H1 (cell line): ENCODE data around the gene CACNA1B. TPM values are rescaled to one million over a fixed set of nuclear protein-coding genes. Genes with fewer than 3 reads are reported as not detected.

ENCODE experiments used
- CTCF ChIA-PET: fragments of 300-600 bp; sonication (Branson Sonifier 250); formaldehyde crosslinking; loops from one replicate; lab custom pipeline; 2021; ENCODE audit not compliant: partially characterized antibody; lab: Charles Lee
- POLR2A ChIA-PET: fragments of 300-600 bp; sonication (Branson Sonifier 250); formaldehyde crosslinking; loops from one replicate; lab custom pipeline; 2021; ENCODE audit warnings: inconsistent platforms; ENCODE audit not compliant: partially characterized antibody; lab: Charles Lee
- DNase-seq, 2 experiments: peaks; one replicate each; pipeline versions ENCODE4 v3.0.0 to v3.0.0-alpha.2; 2010 to 2022; ENCODE audit warnings: low spot score in 2 of 2, low read depth in 1 of 2, mixed read lengths in 1 of 2
- FAIRE-seq: peaks from 2 replicates; lab custom pipeline; 2011; peaks lifted over from hg19 to GRCh38; lab: Jason Lieb, UNC
- H2AFZ ChIP-seq: 2 replicates; pipeline ENCODE4 v1.8.1; 2012; ENCODE audit warnings: low read length, inconsistent platforms
- H2AK5ac ChIP-seq: 2 replicates; pipeline ENCODE4 v1.6.1; 2013; ENCODE audit warnings: low read depth, low read length
- H2BK120ac ChIP-seq: replicated peaks from 2 replicates; pipeline ENCODE3; 2013; ENCODE audit warnings: low read depth, low read length, inconsistent platforms
- H2BK12ac ChIP-seq: 2 replicates; pipeline ENCODE4 v1.6.1; 2013; ENCODE audit warnings: low read depth, low read length
- H2BK15ac ChIP-seq: 2 replicates; pipeline ENCODE4 v1.6.1; 2013; ENCODE audit warnings: low read length
- H2BK20ac ChIP-seq: 2 replicates; pipeline ENCODE4 v1.6.1; 2013; ENCODE audit warnings: low read length
- H2BK5ac ChIP-seq: 2 replicates; pipeline ENCODE4 v1.6.1; 2013; ENCODE audit warnings: low read depth, low read length
- H3K14ac ChIP-seq: 2 replicates; pipeline ENCODE4 v1.6.1; 2013; ENCODE audit warnings: inconsistent platforms; ENCODE audit not compliant: insufficient read length
- H3K18ac ChIP-seq: 2 replicates; pipeline ENCODE4 v1.6.1; 2013; ENCODE audit warnings: low read length; ENCODE audit errors: extremely low read depth
- H3K23ac ChIP-seq: 2 replicates; pipeline ENCODE4 v1.6.1; 2013; ENCODE audit warnings: inconsistent platforms; ENCODE audit not compliant: insufficient read length
- H3K23me2 ChIP-seq: 2 replicates; pipeline ENCODE4 v1.6.1; 2013; ENCODE audit warnings: low read depth, low read length
- H3K27ac ChIP-seq: 2 replicates; pipeline ENCODE4 v1.6.1; 2011; ENCODE audit warnings: low read depth, low read length, inconsistent platforms
- H3K27me3 ChIP-seq, 4 experiments: replicated peaks in 1 of 4; 1 replicate in 1 of 4; 2 replicates in 3 of 4; pipeline versions ENCODE4 v1.6.1 to v1.8.1; 2011 to 2013; ENCODE audit warnings: low read length in 3 of 4, mild to moderate bottlenecking in 3 of 4, inconsistent platforms in 2 of 4, mixed read lengths in 2 of 4, moderate library complexity in 1 of 4; ENCODE audit not compliant: control insufficient read depth in 3 of 4, insufficient read depth in 3 of 4; ENCODE audit errors: extremely low read depth in 1 of 4
- H3K36me3 ChIP-seq, 4 experiments: 2 replicates each; pipeline versions ENCODE4 v1.6.1 to v1.8.1; 2011 to 2013; ENCODE audit warnings: mild to moderate bottlenecking in 4 of 4, low read length in 3 of 4, moderate library complexity in 2 of 4, control low read depth in 1 of 4, inconsistent platforms in 1 of 4; ENCODE audit not compliant: insufficient read depth in 4 of 4, control insufficient read depth in 2 of 4
- H3K4ac ChIP-seq: replicated peaks from 2 replicates; pipeline ENCODE3; 2013; ENCODE audit warnings: low read length, low read depth, mixed read lengths, inconsistent platforms; ENCODE audit not compliant: insufficient read length
- H3K4me1 ChIP-seq, 4 experiments: replicated peaks in 1 of 4; 1 replicate in 1 of 4; 2 replicates in 3 of 4; pipeline versions ENCODE4 v1.6.1 to v1.8.1; 2011 to 2013; ENCODE audit warnings: low read length in 3 of 4, inconsistent platforms in 2 of 4, mixed read lengths in 1 of 4; ENCODE audit not compliant: insufficient read depth in 4 of 4, control insufficient read depth in 3 of 4
- H3K4me2 ChIP-seq, 2 experiments: 2 replicates each; pipeline versions ENCODE4 v1.6.1 to v1.8.1; 2011 to 2013; ENCODE audit warnings: low read depth in 2 of 2, low read length in 2 of 2, control low read depth in 1 of 2, inconsistent platforms in 1 of 2, mild to moderate bottlenecking in 1 of 2; ENCODE audit not compliant: insufficient read depth in 1 of 2
- H3K4me3 ChIP-seq, 4 experiments: fragments of 200-600, 300-600 bp in 1 of 4; sonication (generic), shearing (Covaris generic), sonication (Bioruptor Twin) in 1 of 4; 2 replicates each; pipeline versions ENCODE4 v1.5.1 to v1.8.1; 2011 to 2016; ENCODE audit warnings: low read length in 4 of 4, low read depth in 3 of 4, control low read depth in 2 of 4, inconsistent platforms in 2 of 4, mild to moderate bottlenecking in 2 of 4, mixed read lengths in 1 of 4, moderate library complexity in 1 of 4; ENCODE audit not compliant: insufficient read depth in 2 of 4; ENCODE audit errors: extremely low read depth in 1 of 4
- H3K56ac ChIP-seq: replicated peaks from 2 replicates; pipeline ENCODE3; 2013; ENCODE audit warnings: low read depth, mild to moderate bottlenecking, mixed read lengths, low read length, inconsistent platforms; ENCODE audit not compliant: insufficient read length
- H3K79me1 ChIP-seq: 2 replicates; pipeline ENCODE4 v1.6.1; 2013; ENCODE audit warnings: low read depth, low read length, control low read depth
- H3K79me2 ChIP-seq, 2 experiments: 2 replicates each; pipeline versions ENCODE4 v1.6.1 to v1.8.1; 2012 to 2013; ENCODE audit warnings: low read length in 2 of 2, mild to moderate bottlenecking in 2 of 2, inconsistent platforms in 1 of 2; ENCODE audit not compliant: insufficient read depth in 2 of 2, control insufficient read depth in 1 of 2
- H3K9ac ChIP-seq, 4 experiments: replicated peaks in 1 of 4; 1 replicate in 1 of 4; 2 replicates in 3 of 4; pipeline versions ENCODE4 v1.6.1 to v1.8.1; 2011 to 2013; ENCODE audit warnings: low read depth in 3 of 4, low read length in 3 of 4, control low read depth in 2 of 4, mild to moderate bottlenecking in 2 of 4, moderate library complexity in 2 of 4, inconsistent platforms in 1 of 4; ENCODE audit errors: extremely low read depth in 1 of 4
- H3K9me3 ChIP-seq, 2 experiments: 2 replicates each; pipeline versions ENCODE4 v1.6.1 to v1.8.1; 2012 to 2013; ENCODE audit warnings: mild to moderate bottlenecking in 2 of 2, moderate library complexity in 2 of 2, control low read depth in 1 of 2, inconsistent platforms in 1 of 2, low read depth in 1 of 2, low read length in 1 of 2, mixed read lengths in 1 of 2; ENCODE audit not compliant: insufficient read depth in 2 of 2
- H4K20me1 ChIP-seq, 2 experiments: replicated peaks in 1 of 2; 2 replicates each; pipeline versions ENCODE3 to v1.8.1; 2011 to 2013; ENCODE audit warnings: inconsistent platforms in 2 of 2, low read length in 2 of 2, mild to moderate bottlenecking in 1 of 2; ENCODE audit not compliant: insufficient read depth in 2 of 2, control insufficient read depth in 1 of 2
- H4K5ac ChIP-seq: 2 replicates; pipeline ENCODE4 v1.6.1; 2013; ENCODE audit warnings: low read length, low read depth, mixed read lengths, inconsistent platforms; ENCODE audit not compliant: insufficient read length
- H4K8ac ChIP-seq: 2 replicates; pipeline ENCODE4 v1.8.0; 2013; ENCODE audit warnings: mild to moderate bottlenecking, moderate library complexity, low read length, inconsistent platforms; ENCODE audit not compliant: insufficient read depth; ENCODE audit errors: extremely low read depth
- H4K91ac ChIP-seq: replicated peaks from 2 replicates; pipeline ENCODE3; 2013; ENCODE audit warnings: low read length, mixed read lengths, inconsistent platforms; ENCODE audit not compliant: insufficient read length
- WGBS, 2 experiments: shearing (Covaris generic) in 1 of 2; methylation state at CpG; one replicate each; pipeline versions ENCODE4 v1.1.6 to v1.1.7; 2013 to 2015; ENCODE audit warnings: low lambda C conversion rate in 2 of 2, mixed read lengths in 2 of 2, inconsistent platforms in 1 of 2, low coverage in 1 of 2, missing lambda C conversion rate in 1 of 2; ENCODE audit not compliant: insufficient replicate concordance in 2 of 2, insufficient coverage in 1 of 2, insufficient read length in 1 of 2; ENCODE audit errors: extremely low coverage in 1 of 2, missing lambda C conversion rate in 1 of 2; 5-methylcytosine and 5-hydroxymethylcytosine counted together
- polyA plus RNA-seq, 7 experiments: library from polyadenylated mRNA; depleted of rRNA in 3 of 7; stranded (reverse) in 5 of 7; unstranded in 2 of 7; fragments of >200 nt in 5 of 7; fragments of 200-250 nt in 2 of 7; gene quantifications; 1 replicate in 5 of 7; 2 replicates in 1 of 7; 4 replicates in 1 of 7; pipeline versions ENCODE4 v1.2.1 to v1.2.3, GENCODE V29; 2011 to 2013; ENCODE audit warnings: missing spikeins in 2 of 7, mixed read lengths in 2 of 7
- total RNA-seq: library from RNA; stranded (reverse); fragmentation: NEBNext Ultra II Directional; extraction: Animal tissue kit (Norgen Biotek cat#: 25700); gene quantifications from 2 replicates; pipeline ENCODE4 v1.2.1, GENCODE V29; 2021

Gene CACNA1B
- total and polyA plus RNA-seq, 2 of the 8 experiments (the other 6 are each of a cell fraction or from before 2014, with no cell fraction given): 1.5 to 5.7 TPM

DNA sequence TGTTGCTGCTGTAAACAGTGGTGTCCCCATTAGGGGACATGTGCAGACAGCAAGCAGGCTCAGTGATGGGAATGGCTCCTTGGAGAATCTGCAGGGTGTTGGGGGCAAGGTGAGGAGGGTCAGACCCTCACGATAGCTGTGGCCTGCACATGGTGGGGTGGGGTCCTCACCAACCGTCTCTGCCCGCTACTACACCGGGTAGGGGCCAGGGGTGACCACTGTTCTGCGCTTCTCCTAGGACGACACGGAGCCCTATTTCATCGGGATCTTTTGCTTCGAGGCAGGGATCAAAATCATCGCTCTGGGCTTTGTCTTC lies 4.9 kb downstream of the CACNA1B start:
- Histone ChIP-seq H4K20me1 (peaks cover 0 to 25% of the 10 kb centered on the region in 2 experiments), H4K5ac (no peak overlapping the region), H2AK5ac (no peak overlapping the region), H2BK15ac (no peak overlapping the region), H3K4ac (no peak overlapping the region), H4K8ac (no peak overlapping the region), H3K36me3 (peaks cover 0 to 4% (median 0%) of the 10 kb centered on the region in 4 experiments; a peak in 1 of 8 replicates), H2BK5ac (no peak overlapping the region), H3K14ac (no peak overlapping the region), H3K27me3 (no peaks in the 10 kb centered on the region), H2BK120ac (no peak overlapping the region), H2BK12ac (no peak overlapping the region), H3K56ac (no peak overlapping the region), H3K4me1 (peaks cover 0 to 6% (median 0%) of the 10 kb centered on the region in 4 experiments; a peak in 1 of 7 replicates), H3K4me3 (no peak overlapping the region), H4K91ac (no peak overlapping the region), H2BK20ac (no peak overlapping the region), H3K23me2 (peaks cover 4% of the 10 kb centered on the region), H3K79me2 (no peaks in the 10 kb centered on the region), H3K79me1 (peaks cover 10% of the 10 kb centered on the region; the same call in 1 of the 2 replicates), H3K9ac (no peak overlapping the region), H3K4me2 (no peak overlapping the region), H2AFZ (no peak overlapping the region), H3K9me3 (peaks cover 2 to 52% of the 10 kb centered on the region in 2 experiments; a peak in 3 of 4 replicates), H3K23ac (no peak overlapping the region), H3K18ac (no peak overlapping the region), H3K27ac (no peak overlapping the region)
- ChIA-PET CTCF (interaction anchor here (0.9 kb wide), 1 partner anchor 19 kb away, joined by 3 read pairs; no protein-coding TSS in a partner anchor), POLR2A (interaction anchor here (1.1 kb wide), 1 partner anchor 20 kb away, joined by 3 read pairs; no protein-coding TSS in a partner anchor)
- DNase-seq: no peak
- 92% methylated on average over 10 of the region's 10 CpGs; no CpG with 5 or more reads in 1 of the 2 experiments for WGBS, 2 experiments
- no peak for FAIRE-seq
